Hepatocyte (in vitro differentiated cells): Measurements from ENCODE around the gene NEU4. TPM values are rescaled to one million over a fixed set of nuclear protein-coding genes. Genes with fewer than 3 reads are reported as not detected.
"Not testable (repeated sequence)": the region's sequence is repeated elsewhere in the genome, so short reads cannot be mapped to it uniquely, and the experiment has no call there.

ENCODE experiments used
- DNase-seq: peaks from one replicate; pipeline ENCODE4 v3.0.0-alpha.2; 2016; ENCODE audit warnings: low spot score
- H2AFZ ChIP-seq: fragments of 200-600 bp; sonication (generic); 2 replicates; pipeline ENCODE4 v1.6.0; 2016; ENCODE audit warnings: antibody characterized with exemption, mild to moderate bottlenecking
- H3K27ac ChIP-seq: fragments of 200-600 bp; sonication (generic); 2 replicates; pipeline ENCODE4 v1.5.1; 2016; ENCODE audit warnings: mild to moderate bottlenecking
- H3K27me3 ChIP-seq: fragments of 200-600 bp; sonication (generic); 2 replicates; pipeline ENCODE4 v1.6.1; 2016
- H3K36me3 ChIP-seq: fragments of 200-600 bp; sonication (generic); replicated peaks from 2 replicates; pipeline ENCODE4 v1.5.1; 2016; ENCODE audit warnings: low read depth; ENCODE audit not compliant: insufficient read depth
- H3K4me1 ChIP-seq: fragments of 200-600 bp; sonication (generic); 2 replicates; pipeline ENCODE4 v1.5.1; 2016; ENCODE audit warnings: mild to moderate bottlenecking, moderate library complexity; ENCODE audit not compliant: insufficient read depth
- H3K4me2 ChIP-seq: fragments of 200-600 bp; sonication (generic); 2 replicates; pipeline ENCODE4 v1.6.0; 2016
- H3K4me3 ChIP-seq: fragments of 200-600 bp; sonication (generic); 2 replicates; pipeline ENCODE4 v1.5.1; 2016; ENCODE audit warnings: mild to moderate bottlenecking
- H3K79me2 ChIP-seq: fragments of 200-600 bp; sonication (generic); 2 replicates; pipeline ENCODE4 v1.6.0; 2017; ENCODE audit warnings: mild to moderate bottlenecking
- H3K9me2 ChIP-seq: fragments of 200-600 bp; sonication (generic); replicated peaks from 2 replicates; pipeline ENCODE4 v1.6.0; 2017; ENCODE audit warnings: mild to moderate bottlenecking; ENCODE audit not compliant: insufficient read depth
- H3K9me3 ChIP-seq: fragments of 200-600 bp; sonication (generic); 2 replicates; pipeline ENCODE4 v1.5.1; 2016; ENCODE audit warnings: low read depth, mild to moderate bottlenecking
- H4K20me1 ChIP-seq: fragments of 200-600 bp; sonication (generic); 2 replicates; pipeline ENCODE4 v1.6.0; 2016; ENCODE audit warnings: mild to moderate bottlenecking; ENCODE audit not compliant: insufficient read depth, poor library complexity, severe bottlenecking
- CTCF ChIP-seq: fragments of 200-600 bp; sonication (generic); IDR thresholded peaks from 2 replicates; pipeline ENCODE4 v1.5.1; 2016; ENCODE audit warnings: antibody characterized with exemption, mild to moderate bottlenecking; ENCODE audit not compliant: poor library complexity
- EZH2 ChIP-seq: fragments of 200-600 bp; sonication (generic); IDR thresholded peaks from 2 replicates; pipeline ENCODE4 v1.6.1; 2016; ENCODE audit warnings: antibody characterized with exemption, mild to moderate bottlenecking, borderline replicate concordance
- EZH2phosphoT487 ChIP-seq: fragments of 200-600 bp; sonication (generic); IDR thresholded peaks from one replicate; pipeline ENCODE4 v1.6.1; 2018; ENCODE audit warnings: antibody characterized with exemption, mild to moderate bottlenecking, low read depth, moderate library complexity; ENCODE audit not compliant: unreplicated experiment, severe bottlenecking
- WGBS: methylation state at CpG from one replicate; pipeline ENCODE4 v1.1.6; 2016; ENCODE audit warnings: low lambda C conversion rate; ENCODE audit errors: missing lambda C conversion rate; 5-methylcytosine and 5-hydroxymethylcytosine counted together
- polyA plus RNA-seq: library from polyadenylated mRNA; unstranded; fragments of >200 nt; fragmentation: Nextera tagmentation; extraction: Ambion mirVana; gene quantifications from 2 replicates; pipeline ENCODE4 v1.2.1, GENCODE V29; 2016
- total RNA-seq: library from RNA; depleted of rRNA; stranded (reverse); fragments of >200 nt; gene quantifications from 2 replicates; pipeline ENCODE4 v1.2.3, GENCODE V29; 2014

Gene NEU4
- total RNA-seq: 6.8 and 9.3 TPM in 2 replicates
- polyA plus RNA-seq: 8.7 and 10.2 TPM in 2 replicates

- no peak for DNase-seq
- Histone ChIP-seq H3K4me1 (peaks cover 24% of the 10 kb centered on the region), H3K9me2 (no peaks in the 10 kb centered on the region), H3K4me3 (no peak within 1 kb of the TSS), H4K20me1 (no peaks in the 10 kb centered on the region), H3K27me3 (no peaks in the 10 kb centered on the region), H3K36me3 (no peaks in the 10 kb centered on the region), H2AFZ (peak within 1 kb of the TSS; percentile 56), H3K9me3 (no peaks in the 10 kb centered on the region), H3K27ac (peak within 1 kb of the TSS; percentile 88), H3K79me2 (no peaks in the 10 kb centered on the region), H3K4me2 (peak within 1 kb of the TSS; percentile 33)
- TF ChIP-seq EZH2 (no peak), CTCF (no peak), EZH2phosphoT487 (no peak)
- WGBS: 86% methylated on average over 30 of the region's 31 CpGs
Measured at GRCh38 chr2:241808721-241809382, at the start of gene NEU4. Gene NEU4 (plus strand): TSS chr2:241809193. CDS start chr2:241814485, 5,292 bp downstream.

- not testable (repeated sequence) for H3K4me2 ChIP-seq, H3K4me1 ChIP-seq, H4K20me1 ChIP-seq, H3K4me3 ChIP-seq, H3K36me3 ChIP-seq, H2AFZ ChIP-seq, H3K9me2 ChIP-seq, H3K9me3 ChIP-seq, H3K27me3 ChIP-seq, DNase-seq, H3K79me2 ChIP-seq
- peak overlapping the region; percentile 55 for H3K27ac ChIP-seq
- WGBS: 98% methylated on average over 7 of the region's 16 CpGs
Measured at GRCh38 chr2:241759893-241760292, 49.1 kb upstream of the NEU4 start.

GRCh38 chr2:241760301-241760771, 48.7 kb upstream of the NEU4 start:
- Histone ChIP-seq H3K79me2 (no peaks in the 10 kb centered on the region), H2AFZ (no peak overlapping the region), H3K27ac (no peak overlapping the region), H3K27me3 (no peaks in the 10 kb centered on the region), H3K9me2 (no peaks in the 10 kb centered on the region), H3K4me3 (no peak overlapping the region), H3K36me3 (no peaks in the 10 kb centered on the region), H3K4me2 (no peak overlapping the region), H3K9me3 (no peaks in the 10 kb centered on the region), H4K20me1 (no peaks in the 10 kb centered on the region), H3K4me1 (peaks cover 5% of the 10 kb centered on the region)
- no peak for DNase-seq
- TF ChIP-seq EZH2: no peak
- TF ChIP-seq CTCF: no peak
- no peak for TF ChIP-seq EZH2phosphoT487
- WGBS: 98% methylated on average over 14 of the region's 17 CpGs

GRCh38 chr2:241762321-241762932, 46.6 kb upstream of the NEU4 start:
- H3K9me3 ChIP-seq: no peaks in the 10 kb centered on the region
- H3K4me1 ChIP-seq: peaks cover 5% of the 10 kb centered on the region
- H3K4me2 ChIP-seq: no peak overlapping the region
- H3K27me3 ChIP-seq: no peaks in the 10 kb centered on the region
- no peaks in the 10 kb centered on the region for H4K20me1 ChIP-seq
- H2AFZ ChIP-seq: no peak overlapping the region
- DNase-seq: no peak
- H3K36me3 ChIP-seq: no peaks in the 10 kb centered on the region
- no peaks in the 10 kb centered on the region for H3K79me2 ChIP-seq
- no peak overlapping the region for H3K27ac ChIP-seq
- H3K4me3 ChIP-seq: no peak overlapping the region
- no peak for TF ChIP-seq EZH2
- no peak for TF ChIP-seq EZH2phosphoT487
- TF ChIP-seq CTCF: no peak
- 83% methylated on average over 18 of the region's 18 CpGs for WGBS
- H3K9me2 ChIP-seq: no peaks in the 10 kb centered on the region
